Colon (tissue), 2 donors: Measurements from ENCODE around the gene SRL.
A peak's percentile ranks its signal among the peaks of the same experiment; 100 is the strongest.

Experiments used
- FAIRE-seq: peaks from 2 replicates; lab custom pipeline; 2012; peaks lifted over from hg19 to GRCh38; lab: Jason Lieb, UNC
- donor health status: control.
- donor health status: control.

The SRL gene

DNA sequence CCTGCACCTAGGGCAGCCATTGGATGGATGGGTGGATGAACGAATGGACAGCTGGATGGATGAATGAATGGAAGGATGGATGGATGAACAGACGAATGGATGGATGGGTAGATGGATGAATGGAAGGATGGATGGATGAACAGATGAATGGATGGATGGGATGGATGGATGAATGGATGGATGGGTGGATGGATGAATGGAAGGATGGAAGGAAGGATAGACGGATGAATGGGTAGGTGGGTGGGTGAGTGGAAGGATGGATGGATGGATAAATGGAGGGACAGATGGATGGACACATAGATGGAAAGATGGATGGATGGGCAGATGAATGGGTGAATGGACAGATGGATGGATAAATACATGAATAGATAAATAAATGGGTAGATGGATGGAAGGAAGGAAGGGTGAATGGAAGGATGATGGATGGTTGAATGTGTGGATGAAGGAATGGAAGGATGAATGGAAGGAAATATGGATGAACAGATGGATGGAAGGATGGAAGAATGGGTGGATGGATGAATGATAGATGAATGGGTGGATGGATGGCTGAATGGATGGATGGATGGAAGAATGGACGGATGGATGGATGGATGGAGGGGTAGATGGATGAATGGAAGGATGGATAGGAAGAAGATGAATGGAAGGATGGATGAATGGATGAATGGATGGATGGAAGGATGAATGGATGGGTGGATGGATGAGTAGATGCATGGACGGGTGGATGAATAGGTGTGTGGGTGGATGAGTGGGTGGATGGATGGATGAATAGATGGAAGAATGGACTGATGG lies 15.4 kb downstream of the SRL start:
- no peak for FAIRE-seq

DNA sequence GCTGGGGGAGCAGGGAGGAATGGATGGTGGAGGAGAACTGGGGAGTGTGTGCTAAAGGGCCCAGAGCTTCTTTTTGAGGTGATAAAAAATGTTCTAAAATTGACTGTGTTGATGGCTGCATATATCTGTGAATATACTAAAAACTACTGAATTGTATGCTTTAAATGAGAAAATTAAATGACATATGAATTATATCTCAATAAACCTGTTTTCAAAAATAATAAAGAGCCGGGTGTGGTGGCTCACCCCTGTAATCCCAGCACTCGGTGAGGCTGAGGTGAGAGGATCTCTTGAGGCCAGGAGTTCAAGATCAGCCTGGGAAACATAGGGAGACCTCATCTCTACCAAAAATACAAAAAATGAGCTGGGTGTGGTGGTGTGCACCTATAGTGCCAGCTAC lies 16.8 kb downstream of the SRL start:
- FAIRE-seq: no peak

DNA sequence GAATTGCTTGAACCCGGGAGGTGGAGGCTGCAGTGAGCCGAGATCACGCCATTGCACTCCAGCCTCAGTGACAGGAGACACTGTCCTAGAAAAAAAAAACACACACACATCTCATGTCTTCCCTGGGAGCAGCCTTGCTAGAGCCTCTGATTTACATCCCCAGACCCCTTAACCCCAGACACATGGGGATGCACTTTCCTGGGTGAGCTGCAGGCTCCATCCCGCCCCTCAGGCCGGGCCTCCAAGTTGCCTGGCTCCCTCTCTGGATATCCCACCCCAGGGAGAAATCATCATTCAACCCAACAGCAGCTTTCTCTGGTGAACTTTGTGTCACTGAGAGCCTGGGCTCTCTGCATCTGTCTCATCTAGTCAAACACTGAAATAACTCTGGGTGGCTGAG lies 21.5 kb downstream of the SRL start:
- FAIRE-seq: no peak

DNA sequence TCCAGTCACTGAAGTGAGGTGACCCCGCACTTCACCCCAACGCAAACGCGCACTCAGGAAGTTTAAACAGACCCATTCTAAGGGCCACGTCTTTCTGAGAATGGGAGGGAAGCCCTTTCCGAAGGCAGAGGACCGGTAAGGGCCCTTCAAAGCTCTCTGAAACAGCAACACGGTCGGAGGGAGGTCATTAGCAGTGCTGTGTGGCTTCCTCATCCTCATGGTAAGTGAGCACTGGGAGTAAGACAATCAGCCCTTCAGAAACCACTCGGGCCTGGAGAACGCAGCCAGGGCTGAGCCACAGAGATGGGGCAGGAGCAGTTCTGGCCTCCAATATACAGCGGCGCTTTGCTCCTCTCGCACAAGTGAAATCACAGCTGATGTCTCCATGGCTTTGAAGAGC lies 23.7 kb downstream of the SRL start:
- FAIRE-seq: no peak

- FAIRE-seq: no peak
Observed at GRCh38 chr16:4217204-4218131, 24.4 kb downstream of the SRL start.

DNA sequence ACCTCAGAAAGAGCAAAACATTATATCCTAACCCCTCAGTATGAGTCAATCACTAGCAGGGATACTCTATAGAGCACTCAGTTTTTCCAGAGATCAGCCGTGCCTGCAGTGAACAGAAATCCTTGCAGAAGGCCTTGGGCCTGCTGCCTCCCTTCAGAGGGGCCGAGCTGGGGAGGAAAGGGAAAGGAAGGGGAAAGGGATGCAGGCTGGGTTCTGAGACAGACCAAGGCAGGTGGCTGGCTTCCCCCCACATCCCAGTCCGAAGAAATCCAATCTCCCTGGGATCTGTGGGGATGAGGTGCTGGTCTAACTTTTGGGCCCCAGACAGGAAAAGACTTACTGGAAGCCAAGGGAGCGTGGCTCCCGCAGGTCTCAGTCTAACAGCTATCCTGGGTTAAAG lies 25.3 kb downstream of the SRL start:
- FAIRE-seq: no peak

- FAIRE-seq: no peak
Observed at GRCh38 chr16:4215106-4215505, 26.8 kb downstream of the SRL start.

- no peak for FAIRE-seq
Observed at GRCh38 chr16:4214215-4214621, 27.7 kb downstream of the SRL start.

GRCh38 chr16:4213737-4214136 lies 28.1 kb downstream of the SRL start:
- no peak for FAIRE-seq

GRCh38 chr16:4212934-4213296 lies 29.0 kb downstream of the SRL start:
- FAIRE-seq: no peak

DNA sequence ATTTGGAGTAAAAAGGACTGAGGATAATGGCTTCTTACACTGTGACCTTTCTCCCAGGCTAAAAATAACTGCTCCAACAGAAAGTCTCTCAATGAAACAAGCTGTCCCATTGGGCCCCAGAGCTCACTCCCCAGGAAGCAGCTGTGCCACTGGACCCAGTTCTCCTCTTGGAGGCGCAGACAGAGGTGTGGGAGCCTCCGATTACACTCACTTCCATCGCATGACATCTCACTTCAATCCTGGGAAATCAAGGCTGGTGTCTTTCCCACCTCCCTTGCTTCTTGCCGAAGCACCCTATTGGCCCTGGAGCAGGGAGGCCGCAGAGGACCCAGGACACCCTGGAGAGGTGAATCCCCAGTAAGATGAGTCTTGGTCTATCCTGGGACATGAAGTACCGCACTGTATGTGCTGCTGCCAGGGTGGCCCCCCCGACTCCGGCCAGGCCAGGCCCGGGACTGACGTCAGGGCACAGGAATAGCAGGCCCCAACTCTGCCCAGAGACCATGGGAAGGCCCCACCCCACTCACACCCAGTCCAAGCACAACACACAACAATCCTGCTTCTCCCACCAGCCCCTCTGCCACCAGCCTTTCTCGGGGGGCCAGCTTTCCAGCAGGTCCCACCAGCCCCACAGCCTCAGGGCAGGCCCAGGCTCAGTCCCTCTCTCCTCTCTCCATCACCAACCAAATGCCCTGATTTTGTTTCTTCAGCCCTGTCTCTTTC lies 29.5 kb downstream of the SRL start:
- FAIRE-seq: no peak

DNA sequence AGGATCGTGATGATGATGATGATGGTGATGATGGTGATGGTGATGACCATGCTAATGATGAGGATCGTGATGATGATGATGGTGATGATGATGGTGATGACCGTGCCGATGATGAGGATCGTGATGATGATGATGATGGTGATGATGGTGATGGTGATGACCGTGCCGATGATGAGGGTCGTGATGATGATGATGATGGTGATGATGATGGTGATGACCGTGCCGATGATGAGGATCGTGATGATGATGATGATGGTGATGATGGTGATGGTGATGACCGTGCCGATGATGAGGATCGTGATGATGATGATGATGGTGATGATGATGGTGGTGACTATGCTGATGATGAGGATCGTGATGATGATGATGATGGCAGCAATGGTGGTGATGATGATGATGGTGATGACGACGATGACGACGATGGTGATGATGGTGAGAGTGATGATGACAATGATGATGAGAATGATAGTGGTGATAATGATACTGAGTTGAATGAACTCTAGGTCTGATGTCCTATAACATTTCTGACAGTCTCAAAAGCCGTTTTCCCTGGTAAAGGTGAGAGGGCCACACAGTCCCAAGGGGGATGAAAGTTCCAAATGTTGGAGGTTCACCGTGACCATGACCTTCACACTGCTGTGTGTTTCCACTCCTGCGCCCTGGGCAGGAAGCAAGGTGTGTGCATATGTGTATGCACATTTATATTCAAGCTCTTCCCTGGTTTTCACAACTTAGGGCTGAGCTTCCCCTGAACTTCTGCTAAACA lies 30.3 kb downstream of the SRL start:
- peak; percentile 83 for FAIRE-seq

DNA sequence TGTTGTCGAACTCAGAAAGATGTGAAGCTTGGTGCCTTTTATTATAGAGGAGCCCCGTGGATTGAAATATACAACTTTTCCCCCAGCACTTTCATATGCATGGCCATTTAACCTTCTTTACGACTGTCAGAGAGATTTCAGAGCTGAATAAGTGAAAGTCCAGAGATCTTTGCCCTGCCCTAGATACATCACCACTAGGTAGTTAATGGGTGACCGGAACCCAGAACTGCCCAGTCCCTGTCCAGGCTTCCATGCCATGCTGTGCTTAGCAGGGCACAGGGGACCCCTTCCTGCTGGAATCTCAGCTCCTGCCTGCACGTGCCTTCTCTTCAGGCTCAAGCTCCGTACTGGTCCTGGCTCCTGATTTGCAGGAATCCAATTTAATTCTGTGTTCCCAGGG lies 32.2 kb downstream of the SRL start:
- no peak for FAIRE-seq

GRCh38 chr16:4208341-4208751 lies 33.5 kb downstream of the SRL start:
- FAIRE-seq: no peak

DNA sequence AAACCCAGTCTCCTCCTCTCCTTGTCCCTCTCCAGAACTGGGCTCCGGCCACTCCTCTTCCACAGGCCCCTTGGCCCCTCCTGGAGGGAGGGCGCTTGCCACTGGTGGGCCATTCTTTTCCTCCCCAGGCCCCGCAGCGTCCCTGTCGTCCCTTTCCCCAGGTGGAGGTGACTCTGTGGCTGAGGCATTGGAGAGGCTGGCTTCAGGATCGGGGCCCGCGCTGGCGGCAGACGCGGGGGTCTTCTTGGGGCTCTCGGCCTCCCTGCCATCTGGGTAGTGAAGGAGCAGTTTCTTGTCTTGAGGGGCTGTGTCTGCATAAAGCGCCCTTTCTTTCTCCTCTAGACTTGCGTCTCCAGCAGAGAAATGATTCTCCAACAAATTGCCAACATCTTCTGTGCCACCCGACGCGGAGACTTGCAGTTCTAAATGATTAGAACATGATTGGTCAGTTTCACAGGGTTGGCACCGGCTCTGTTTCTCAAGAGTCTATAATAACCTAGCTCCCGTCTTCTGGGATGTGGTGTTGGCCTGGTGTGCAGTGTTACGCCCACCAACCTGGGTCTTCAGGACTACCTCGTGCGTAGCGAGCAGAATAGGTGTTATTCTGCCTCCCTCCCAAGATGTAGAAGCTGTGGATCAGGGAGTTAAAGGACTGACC lies 34.1 kb downstream of the SRL start:
- FAIRE-seq: no peak

GRCh38 chr16:4207229-4207628 lies 34.7 kb downstream of the SRL start:
- FAIRE-seq: no peak

DNA sequence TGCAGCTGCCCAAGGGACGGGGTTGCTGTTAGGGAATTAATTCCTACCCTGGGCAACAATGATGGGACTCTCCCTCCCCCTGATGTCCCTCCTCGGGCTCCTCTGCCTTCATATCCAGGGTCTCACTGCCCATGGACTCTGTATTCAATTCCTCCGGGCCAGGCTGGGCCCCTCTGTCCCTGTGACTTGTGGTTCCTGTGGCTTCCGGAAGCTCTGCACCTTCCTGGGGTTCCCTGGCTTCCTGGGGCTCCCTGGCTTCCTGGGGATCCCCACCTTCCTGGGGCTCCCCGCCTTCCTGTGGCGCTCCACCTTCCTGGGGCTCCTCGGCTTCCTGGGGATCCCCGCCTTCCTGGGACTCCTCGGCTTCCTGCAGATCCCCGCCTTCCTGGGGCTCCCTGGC lies 35.2 kb downstream of the SRL start:
- no peak for FAIRE-seq

DNA sequence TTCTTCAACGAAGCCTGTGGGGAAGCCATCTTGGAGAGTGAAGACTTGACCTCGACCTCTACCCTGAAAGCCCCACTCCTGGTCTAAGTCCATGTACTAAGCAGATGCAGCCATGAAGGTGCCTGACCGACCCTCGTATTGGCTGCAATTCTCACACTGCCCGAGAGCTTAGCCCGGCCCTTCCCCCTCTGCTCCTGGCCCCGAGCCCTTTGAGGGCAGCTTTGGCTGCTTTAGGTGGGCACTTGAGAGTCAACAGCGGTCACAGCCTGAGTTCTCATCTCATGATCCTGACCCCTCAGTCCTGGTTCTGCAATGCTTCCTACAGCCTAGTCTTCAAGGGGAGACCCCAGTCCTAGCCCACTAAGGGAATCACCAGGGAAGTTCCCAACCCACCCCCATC lies 35.9 kb downstream of the SRL start:
- FAIRE-seq: no peak

DNA sequence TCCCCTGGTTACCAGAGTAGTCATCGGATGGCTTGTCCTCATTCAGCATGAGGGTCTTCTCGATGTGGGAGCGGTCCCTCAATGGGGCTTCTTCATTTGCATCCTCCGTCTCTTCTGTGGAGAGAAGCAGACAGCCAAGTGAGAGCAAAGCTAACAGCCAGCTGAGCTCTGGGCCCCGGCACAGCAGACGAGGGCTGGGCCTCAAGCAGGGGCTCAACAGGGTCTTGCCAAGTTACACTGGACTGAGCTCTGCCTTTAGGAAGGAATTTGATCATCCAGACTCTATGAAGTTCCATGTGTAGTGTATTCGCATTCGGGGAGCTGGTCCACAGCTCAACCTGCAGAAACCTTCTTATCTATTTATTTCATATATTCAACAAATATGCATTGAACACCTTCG lies 37.4 kb downstream of the SRL start:
- FAIRE-seq: no peak

DNA sequence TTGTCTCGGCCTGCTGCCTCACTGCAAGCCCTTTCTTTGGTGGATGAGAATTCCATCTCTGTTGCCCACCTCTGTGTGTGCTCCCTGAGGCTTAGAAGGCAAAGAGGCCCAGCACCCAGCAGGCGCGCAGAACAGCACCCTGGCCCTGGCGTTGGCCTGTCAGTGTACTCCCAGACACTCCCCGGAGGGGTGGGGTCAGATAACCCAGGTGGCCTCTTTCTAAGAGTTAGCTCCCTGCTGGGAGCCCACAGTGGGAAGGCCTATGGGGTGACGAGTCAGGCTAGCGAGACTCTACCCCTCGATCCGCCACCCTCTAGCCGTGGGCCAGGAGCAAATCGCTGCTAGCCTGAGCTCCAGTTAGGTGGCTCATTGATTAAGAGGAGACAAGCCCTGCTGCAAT lies 38.1 kb downstream of the SRL start:
- FAIRE-seq: no peak

DNA sequence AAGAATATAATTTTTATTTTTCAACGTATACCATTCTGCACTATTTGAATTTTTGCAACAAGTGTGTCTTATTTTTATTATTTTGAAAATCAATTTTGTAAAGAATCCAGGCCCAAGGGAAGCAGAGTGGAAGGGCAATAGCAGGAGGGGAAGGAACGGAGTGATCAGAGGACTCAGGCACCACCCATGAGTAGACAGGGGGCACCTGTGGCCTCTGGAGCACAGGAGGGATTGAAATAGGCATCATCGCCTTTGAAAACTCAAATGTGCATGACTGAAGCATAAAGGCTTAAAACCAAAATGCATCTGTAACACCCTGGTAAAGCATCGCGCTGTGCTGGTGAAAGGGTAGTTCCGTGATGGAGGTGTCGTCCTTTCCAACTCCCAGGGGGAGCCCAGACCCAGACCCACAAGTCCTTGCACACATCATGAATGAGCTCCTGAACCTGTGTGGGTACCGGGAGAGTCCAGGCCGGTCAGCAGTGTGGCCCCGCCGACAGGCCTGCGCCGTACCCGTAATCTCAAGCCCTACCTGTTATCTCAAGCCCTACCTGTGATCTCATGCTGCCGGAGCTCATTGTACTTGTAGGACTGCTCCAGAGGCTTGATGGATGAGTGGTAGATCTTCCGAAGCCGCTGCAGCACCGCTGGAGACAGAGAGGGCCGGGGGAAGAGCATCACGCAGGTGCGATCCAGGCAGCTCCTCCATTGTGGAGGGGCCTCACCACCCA lies 39.1 kb downstream of the SRL start:
- FAIRE-seq: no peak
